GM12878 (cell line): ENCODE measurements around the gene STAC2. TPM values are rescaled to one million over a fixed set of nuclear protein-coding genes. Genes with fewer than 3 reads are reported as not detected.
A peak's percentile ranks its signal among the peaks of the same experiment; 100 is the strongest.

ENCODE experiments used
- ATAC-seq: fragments of 200-7000 bp; cut with Tn5 transposase; 3 replicates; pipeline ENCODE4 v1.9.1; 2020; ENCODE audit warnings: mild to moderate bottlenecking, moderate library complexity
- BruUV-seq: library from RNA; stranded (reverse); fragments of 400-500 nt; replicated peaks from 2 replicates; lab custom pipeline; 2021; lab: Mats Ljungman, UMichigan
- CTCF ChIA-PET: fragments of 300-600 bp; sonication (Branson Sonifier 250); formaldehyde crosslinking; extraction: SDS; loops from one replicate; lab custom pipeline; 2021; ENCODE audit warnings: inconsistent platforms; lab: Yijun Ruan, JAX
- POLR2A ChIA-PET: fragments of 350-600 bp; formaldehyde crosslinking; extraction: SDS; loops from one replicate; lab custom pipeline; 2021; ENCODE audit warnings: inconsistent platforms; lab: Charles Lee
- RAD21 ChIA-PET: fragments of 300-600 bp; sonication (Branson Sonifier 250); formaldehyde crosslinking; loops from one replicate; lab custom pipeline; 2023; ENCODE audit warnings: antibody characterized with exemption; ENCODE audit not compliant: unreplicated experiment; lab: Charles Lee
- SMC1A ChIA-PET: fragments of 300-600 bp; sonication (Branson Sonifier 250); formaldehyde crosslinking; loops from one replicate; lab custom pipeline; 2023; ENCODE audit not compliant: unreplicated experiment, uncharacterized antibody; lab: Charles Lee
- DNase-seq: peaks from one replicate; pipeline ENCODE4 v3.0.0-alpha.2; 2011; ENCODE audit warnings: low read depth, low spot score
- FAIRE-seq: peaks from 3 replicates; lab custom pipeline; 2011; peaks lifted over from hg19 to GRCh38; lab: Jason Lieb, UNC
- H2AFZ ChIP-seq: 2 replicates; pipeline ENCODE4 v1.6.0; 2011; ENCODE audit warnings: low read depth, low read length, control low read depth; ENCODE audit not compliant: control insufficient read depth
- H3K27ac ChIP-seq: 2 replicates; pipeline ENCODE4 v1.5.1; 2011; ENCODE audit warnings: control low read depth; ENCODE audit not compliant: control insufficient read depth, insufficient read depth
- H3K27me3 ChIP-seq, 2 experiments: replicated peaks in 1 of 2; 2 replicates each; pipeline versions ENCODE4 v1.6.0 to v1.6.1; 2011; ENCODE audit warnings: low read length in 1 of 2; ENCODE audit not compliant: control insufficient read depth in 2 of 2, insufficient read depth in 2 of 2
- H3K36me3 ChIP-seq, 2 experiments: 2 replicates each; pipeline ENCODE4 v1.5.1; 2011; ENCODE audit warnings: low read length in 1 of 2; ENCODE audit not compliant: control insufficient read depth in 2 of 2, insufficient read depth in 2 of 2
- H3K4me1 ChIP-seq: 2 replicates; pipeline ENCODE4 v1.6.1; 2011; ENCODE audit warnings: mild to moderate bottlenecking, low read length, moderate library complexity, mixed read lengths; ENCODE audit not compliant: control insufficient read depth, insufficient read depth
- H3K4me2 ChIP-seq: 2 replicates; pipeline ENCODE4 v1.6.0; 2011; ENCODE audit warnings: control low read depth; ENCODE audit not compliant: control insufficient read depth, insufficient read depth
- H3K4me3 ChIP-seq: fragments of 200-600 bp; sonication (generic); 2 replicates; pipeline ENCODE4 v1.5.1; 2016
- H3K79me2 ChIP-seq: 2 replicates; pipeline ENCODE4 v1.6.0; 2011; ENCODE audit warnings: low read length; ENCODE audit not compliant: control insufficient read depth, insufficient read depth
- H3K9ac ChIP-seq: 2 replicates; pipeline ENCODE4 v1.8.0; 2011; ENCODE audit warnings: low read length, control low read depth, mixed read lengths; ENCODE audit not compliant: control insufficient read depth, insufficient read depth
- H3K9me3 ChIP-seq: replicated peaks from 3 replicates; pipeline ENCODE4 v1.5.1; 2011; ENCODE audit warnings: mild to moderate bottlenecking, low read length; ENCODE audit not compliant: control insufficient read depth, insufficient read depth
- H4K20me1 ChIP-seq: 2 replicates; pipeline ENCODE4 v1.6.0; 2011; ENCODE audit not compliant: control insufficient read depth, insufficient read depth
- BRCA1 ChIP-seq: IDR thresholded peaks from 2 replicates; pipeline ENCODE4 v1.6.1; 2011; ENCODE audit warnings: low read depth, low read length, improper control_type of control experiment
- CBX3 ChIP-seq: fragments of 200-600 bp; sonication (generic); IDR thresholded peaks from 2 replicates; pipeline ENCODE4 v1.6.1; 2016; ENCODE audit warnings: low read depth, borderline replicate concordance
- CHD2 ChIP-seq: IDR thresholded peaks from 2 replicates; pipeline ENCODE4 v1.6.1; 2011; ENCODE audit warnings: low read depth, low read length, improper control_type of control experiment, borderline replicate concordance
- ESRRA ChIP-seq: IDR thresholded peaks from 2 replicates; pipeline ENCODE4 v1.6.1; 2012; ENCODE audit warnings: mild to moderate bottlenecking, low read length, improper control_type of control experiment
- KLF5 ChIP-seq: fragments of 450-650 bp; IDR thresholded peaks from 2 replicates; pipeline ENCODE4 v1.6.1; 2014; ENCODE audit warnings: mild to moderate bottlenecking; ENCODE audit not compliant: partially characterized antibody
- MTA3 ChIP-seq: IDR thresholded peaks from 2 replicates; pipeline ENCODE4 v1.6.1; 2012; ENCODE audit warnings: low read length, inconsistent platforms, borderline replicate concordance
- PAX5 ChIP-seq: IDR thresholded peaks from 2 replicates; pipeline ENCODE4 v1.6.1; 2011; ENCODE audit warnings: low read depth, low read length, borderline replicate concordance
- PAX8 ChIP-seq: fragments of 450-650 bp; IDR thresholded peaks from 2 replicates; pipeline ENCODE4 v1.6.1; 2017; ENCODE audit warnings: mild to moderate bottlenecking, moderate library complexity
- RB1 ChIP-seq: fragments of 450-650 bp; formaldehyde crosslinking; IDR thresholded peaks from 2 replicates; pipeline ENCODE4 v1.6.1; 2017; ENCODE audit warnings: mild to moderate bottlenecking, borderline replicate concordance
- SMC3 ChIP-seq: IDR thresholded peaks from 2 replicates; pipeline ENCODE4 v1.6.1; 2011; ENCODE audit warnings: low read length, improper control_type of control experiment, borderline replicate concordance
- SRF ChIP-seq, 2 experiments: IDR thresholded peaks; 2 replicates each; pipeline ENCODE4 v1.6.1; 2011; ENCODE audit warnings: low read depth in 2 of 2, low read length in 2 of 2, mild to moderate bottlenecking in 1 of 2, moderate library complexity in 1 of 2
- WGBS: methylation state at CpG from one replicate; pipeline ENCODE4 v1.1.6; 2016; ENCODE audit warnings: low lambda C conversion rate; ENCODE audit not compliant: insufficient replicate concordance, insufficient coverage; ENCODE audit errors: missing lambda C conversion rate; 5-methylcytosine and 5-hydroxymethylcytosine counted together
- in situ Hi-C: fragments of 300-500 bp; cut with MboI; formaldehyde crosslinking; loops from 9 replicates; pipeline ENCODE4 v1.14.3; 2018; ENCODE audit warnings: mixed read lengths
- intact Hi-C: fragments of 100-400 bp; cut with micrococcal nuclease; formaldehyde crosslinking; loops from one replicate; pipeline ENCODE4 v1.14.2; 2022; ENCODE audit not compliant: unreplicated experiment
- polyA plus RNA-seq, 11 experiments: library from polyadenylated mRNA; depleted of rRNA in 4 of 11; unstranded in 6 of 11; stranded (reverse) in 5 of 11; fragments of >200 nt; fragmentation: Nextera tagmentation in 4 of 11; fragmentation: Illumina TruSeq in 1 of 11; extraction: Ambion mirVana in 4 of 11; extraction: Trizol in 1 of 11; gene quantifications; 1 replicate in 1 of 11; 2 replicates in 10 of 11; pipeline versions ENCODE4 v1.2.1 to v1.2.3, GENCODE V29; 2011 to 2016; ENCODE audit warnings: inconsistent platforms in 2 of 11, missing spikeins in 2 of 11, low read depth in 1 of 11
- total RNA-seq, 4 experiments: library from RNA; depleted of rRNA in 3 of 4; stranded (reverse); fragments of >200 nt in 3 of 4; fragmentation: Illumina TruSeq in 1 of 4; extraction: Trizol in 1 of 4; gene quantifications; 2 replicates each; pipeline versions ENCODE4 v1.2.1 to v1.2.3, GENCODE V29; 2013 to 2021
- TF ChIP-seq, protein P1 (sequence below): fragments of 150-350 bp; IDR thresholded peaks from 2 replicates; pipeline ENCODE4 v1.6.1; 2016; ENCODE audit warnings: low read depth, low read length
- TF ChIP-seq, protein P2 (sequence below), 3 experiments: IDR thresholded peaks in 2 of 3; conservative IDR thresholded peaks in 1 of 3; 2 replicates each; pipeline ENCODE4 v1.5.1; 2011; ENCODE audit warnings: low read depth in 3 of 3, low read length in 3 of 3, mild to moderate bottlenecking in 3 of 3, control low read depth in 2 of 3, moderate library complexity in 2 of 3, inconsistent platforms in 1 of 3, mixed read lengths in 1 of 3; ENCODE audit not compliant: control insufficient read depth in 2 of 3, insufficient read depth in 1 of 3; ENCODE audit errors: extremely low read depth in 1 of 3
- TF ChIP-seq, protein P3 (sequence below): fragments of 450-650 bp; IDR thresholded peaks from 2 replicates; pipeline ENCODE4 v1.6.1; 2018; ENCODE audit warnings: borderline replicate concordance, mild to moderate bottlenecking; ENCODE audit not compliant: partially characterized antibody

STAC2 gene
- total and polyA plus RNA-seq, 10 of the 15 experiments (the other 5 are each of a cell fraction or from before 2014, with no cell fraction given) = 0.04 TPM; not detected in 9

DNA sequence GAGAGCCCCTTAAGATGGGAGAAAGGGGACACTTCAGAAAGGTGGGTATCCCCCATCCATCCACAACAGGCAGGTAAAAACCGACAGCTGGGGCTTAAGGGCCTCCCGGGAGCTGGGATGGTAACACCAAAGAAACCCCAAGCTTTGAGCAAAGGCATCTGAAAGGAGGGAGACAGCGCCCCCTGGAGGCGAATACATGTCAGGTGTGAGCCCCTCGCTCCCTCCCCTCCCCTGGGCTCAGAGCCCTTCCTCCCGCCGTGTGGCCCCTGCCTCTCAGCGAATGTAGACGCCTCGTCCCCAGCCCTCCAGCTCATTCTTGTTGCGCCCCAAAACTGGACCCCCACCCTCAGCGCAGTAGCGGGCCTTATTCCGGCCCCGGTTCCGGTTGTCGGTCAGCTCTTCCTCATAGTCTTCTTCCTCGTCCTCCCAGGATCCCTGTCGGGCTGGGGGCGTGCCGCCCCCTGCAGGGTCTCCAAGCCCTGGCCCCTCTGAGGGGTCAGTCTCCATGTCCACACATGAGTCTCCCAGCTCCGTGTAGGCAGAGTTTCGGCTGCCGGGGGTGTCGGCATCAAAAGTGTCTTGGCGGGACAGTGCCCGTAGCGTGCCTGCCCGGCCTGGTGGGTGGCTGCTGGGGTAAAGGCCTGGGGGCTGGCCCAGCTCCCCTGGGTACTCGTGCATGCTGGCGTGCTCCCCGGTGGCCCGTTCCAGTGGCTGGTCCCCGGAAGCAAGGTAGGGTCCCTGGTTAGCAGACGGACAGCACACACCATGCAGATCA lies 50.6 kb downstream of the STAC2 start:
- in situ Hi-C loops = no loop called here
- ChIA-PET CTCF (interaction anchor here (0.6 to 8.9 kb wide), 31 partner anchors 8 to 768 kb away, joined by 3 to 117 read pairs (median 4); partner anchors contain the start of genes ARL5C, PLXDC1 and RPL19), RAD21 (interaction anchor here (0.9 to 3.4 kb wide), 8 partner anchors 8 to 304 kb away, joined by 3 to 37 read pairs (median 4); no protein-coding TSS in a partner anchor), SMC1A (interaction anchor here (0.5 to 3.9 kb wide), 6 partner anchors 9 to 509 kb away, joined by 3 to 26 read pairs (median 6); partner anchors contain the start of gene ARL5C), POLR2A (interaction anchor here (2.2 kb wide), 1 partner anchor 10 kb away, joined by 10 read pairs; no protein-coding TSS in a partner anchor)
- no peaks in the 10 kb centered on the region for H3K79me2 ChIP-seq
- H4K20me1 ChIP-seq = no peaks in the 10 kb centered on the region
- 52% methylated on average over 35 of the region's 35 CpGs for WGBS
- no TSS peak for BruUV-seq
- H2AFZ ChIP-seq = no peak overlapping the region
- DNase-seq (no peak), ATAC-seq (peak; percentile 93), FAIRE-seq (peak; percentile 47)
- no peak overlapping the region for H3K4me2 ChIP-seq
- H3K4me3 ChIP-seq = no peak overlapping the region
- H3K27ac ChIP-seq = no peak overlapping the region
- no peak overlapping the region for H3K9ac ChIP-seq
- H3K36me3 ChIP-seq = peaks cover 2 to 4% of the 10 kb centered on the region in 2 experiments; a peak in 2 of 4 replicates
- no peaks in the 10 kb centered on the region for H3K4me1 ChIP-seq
- intact Hi-C loops = no loop called here
- no peaks in the 10 kb centered on the region for H3K9me3 ChIP-seq
- no peaks in the 10 kb centered on the region for H3K27me3 ChIP-seq
- TF ChIP-seq PAX5 = no peak
- no peak for TF ChIP-seq CBX3
- no peak for TF ChIP-seq RB1
- no peak for TF ChIP-seq BRCA1
- no peak for TF ChIP-seq SRF (IDR thresholded peaks at IDR 0.05; ENCODE audit: low read depth in 2 of 2, low read length in 2 of 2)
- no peak for TF ChIP-seq MTA3
- TF ChIP-seq, protein P1, sequence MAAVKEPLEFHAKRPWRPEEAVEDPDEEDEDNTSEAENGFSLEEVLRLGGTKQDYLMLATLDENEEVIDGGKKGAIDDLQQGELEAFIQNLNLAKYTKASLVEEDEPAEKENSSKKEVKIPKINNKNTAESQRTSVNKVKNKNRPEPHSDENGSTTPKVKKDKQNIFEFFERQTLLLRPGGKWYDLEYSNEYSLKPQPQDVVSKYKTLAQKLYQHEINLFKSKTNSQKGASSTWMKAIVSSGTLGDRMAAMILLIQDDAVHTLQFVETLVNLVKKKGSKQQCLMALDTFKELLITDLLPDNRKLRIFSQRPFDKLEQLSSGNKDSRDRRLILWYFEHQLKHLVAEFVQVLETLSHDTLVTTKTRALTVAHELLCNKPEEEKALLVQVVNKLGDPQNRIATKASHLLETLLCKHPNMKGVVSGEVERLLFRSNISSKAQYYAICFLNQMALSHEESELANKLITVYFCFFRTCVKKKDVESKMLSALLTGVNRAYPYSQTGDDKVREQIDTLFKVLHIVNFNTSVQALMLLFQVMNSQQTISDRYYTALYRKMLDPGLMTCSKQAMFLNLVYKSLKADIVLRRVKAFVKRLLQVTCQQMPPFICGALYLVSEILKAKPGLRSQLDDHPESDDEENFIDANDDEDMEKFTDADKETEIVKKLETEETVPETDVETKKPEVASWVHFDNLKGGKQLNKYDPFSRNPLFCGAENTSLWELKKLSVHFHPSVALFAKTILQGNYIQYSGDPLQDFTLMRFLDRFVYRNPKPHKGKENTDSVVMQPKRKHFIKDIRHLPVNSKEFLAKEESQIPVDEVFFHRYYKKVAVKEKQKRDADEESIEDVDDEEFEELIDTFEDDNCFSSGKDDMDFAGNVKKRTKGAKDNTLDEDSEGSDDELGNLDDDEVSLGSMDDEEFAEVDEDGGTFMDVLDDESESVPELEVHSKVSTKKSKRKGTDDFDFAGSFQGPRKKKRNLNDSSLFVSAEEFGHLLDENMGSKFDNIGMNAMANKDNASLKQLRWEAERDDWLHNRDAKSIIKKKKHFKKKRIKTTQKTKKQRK = no peak
- TF ChIP-seq PAX8 = no peak
- TF ChIP-seq KLF5 = no peak
- TF ChIP-seq, protein P2, sequence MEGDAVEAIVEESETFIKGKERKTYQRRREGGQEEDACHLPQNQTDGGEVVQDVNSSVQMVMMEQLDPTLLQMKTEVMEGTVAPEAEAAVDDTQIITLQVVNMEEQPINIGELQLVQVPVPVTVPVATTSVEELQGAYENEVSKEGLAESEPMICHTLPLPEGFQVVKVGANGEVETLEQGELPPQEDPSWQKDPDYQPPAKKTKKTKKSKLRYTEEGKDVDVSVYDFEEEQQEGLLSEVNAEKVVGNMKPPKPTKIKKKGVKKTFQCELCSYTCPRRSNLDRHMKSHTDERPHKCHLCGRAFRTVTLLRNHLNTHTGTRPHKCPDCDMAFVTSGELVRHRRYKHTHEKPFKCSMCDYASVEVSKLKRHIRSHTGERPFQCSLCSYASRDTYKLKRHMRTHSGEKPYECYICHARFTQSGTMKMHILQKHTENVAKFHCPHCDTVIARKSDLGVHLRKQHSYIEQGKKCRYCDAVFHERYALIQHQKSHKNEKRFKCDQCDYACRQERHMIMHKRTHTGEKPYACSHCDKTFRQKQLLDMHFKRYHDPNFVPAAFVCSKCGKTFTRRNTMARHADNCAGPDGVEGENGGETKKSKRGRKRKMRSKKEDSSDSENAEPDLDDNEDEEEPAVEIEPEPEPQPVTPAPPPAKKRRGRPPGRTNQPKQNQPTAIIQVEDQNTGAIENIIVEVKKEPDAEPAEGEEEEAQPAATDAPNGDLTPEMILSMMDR (IDR thresholded peaks at IDR 0.05 in 2 of 3, conservative IDR thresholded peaks at IDR 0.05 in 1 of 3; ENCODE audit: control insufficient read depth in 2 of 3, extremely low read depth in 1 of 3, insufficient read depth in 1 of 3, low read depth in 3 of 3, low read length in 3 of 3) = peak; percentile 69 to 83 (median 81)
- no peak for TF ChIP-seq CHD2
- no peak for TF ChIP-seq ESRRA
- peak; percentile 38; the same call in 1 of the 2 replicates for TF ChIP-seq SMC3
- TF ChIP-seq, protein P3, sequence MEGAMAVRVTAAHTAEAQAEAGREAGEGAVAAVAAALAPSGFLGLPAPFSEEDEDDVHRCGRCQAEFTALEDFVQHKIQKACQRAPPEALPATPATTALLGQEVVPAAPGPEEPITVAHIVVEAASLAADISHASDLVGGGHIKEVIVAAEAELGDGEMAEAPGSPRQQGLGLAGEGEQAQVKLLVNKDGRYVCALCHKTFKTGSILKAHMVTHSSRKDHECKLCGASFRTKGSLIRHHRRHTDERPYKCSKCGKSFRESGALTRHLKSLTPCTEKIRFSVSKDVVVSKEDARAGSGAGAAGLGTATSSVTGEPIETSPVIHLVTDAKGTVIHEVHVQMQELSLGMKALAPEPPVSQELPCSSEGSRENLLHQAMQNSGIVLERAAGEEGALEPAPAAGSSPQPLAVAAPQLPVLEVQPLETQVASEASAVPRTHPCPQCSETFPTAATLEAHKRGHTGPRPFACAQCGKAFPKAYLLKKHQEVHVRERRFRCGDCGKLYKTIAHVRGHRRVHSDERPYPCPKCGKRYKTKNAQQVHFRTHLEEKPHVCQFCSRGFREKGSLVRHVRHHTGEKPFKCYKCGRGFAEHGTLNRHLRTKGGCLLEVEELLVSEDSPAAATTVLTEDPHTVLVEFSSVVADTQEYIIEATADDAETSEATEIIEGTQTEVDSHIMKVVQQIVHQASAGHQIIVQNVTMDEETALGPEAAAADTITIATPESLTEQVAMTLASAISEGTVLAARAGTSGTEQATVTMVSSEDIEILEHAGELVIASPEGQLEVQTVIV = no peak
